SK-N-SH (cell line): ENCODE measurements around the gene KIF12.

Experiments used
- CHD2 ChIP-seq: fragments of 150-350 bp; IDR thresholded peaks from 2 replicates; pipeline ENCODE4 v1.6.1; 2018; ENCODE audit warnings: low read length; ENCODE audit not compliant: partially characterized antibody
- CTCF ChIP-seq: fragments of 200-600 bp; sonication (generic); IDR thresholded peaks from 2 replicates; pipeline ENCODE4 v1.6.1; 2017; ENCODE audit warnings: antibody characterized with exemption, mild to moderate bottlenecking, moderate library complexity
- ELF1 ChIP-seq: IDR thresholded peaks from 2 replicates; pipeline ENCODE4 v1.4.0; 2012
- EP300 ChIP-seq, 2 experiments: IDR thresholded peaks; 2 replicates each; pipeline versions ENCODE4 v1.4.0 to v1.6.1; 2012; ENCODE audit warnings: borderline replicate concordance in 1 of 2, low read depth in 1 of 2, low read length in 1 of 2
- FOSL2 ChIP-seq: IDR thresholded peaks from 2 replicates; pipeline ENCODE4 v1.4.0; 2012; ENCODE audit warnings: low read depth, mild to moderate bottlenecking, moderate library complexity, borderline replicate concordance
- MXI1 ChIP-seq: IDR thresholded peaks from 2 replicates; pipeline ENCODE4 v1.6.1; 2012; ENCODE audit warnings: mild to moderate bottlenecking, low read depth, low read length, improper control_type of control experiment
- PBX3 ChIP-seq: IDR thresholded peaks from 2 replicates; pipeline ENCODE4; 2012
- POLR2AphosphoS5 ChIP-seq: IDR thresholded peaks from 2 replicates; pipeline ENCODE4 v1.6.1; 2012; ENCODE audit warnings: low read depth, low read length
- RCOR1 ChIP-seq: fragments of 150-350 bp; IDR thresholded peaks from 2 replicates; pipeline ENCODE4 v1.6.1; 2017; ENCODE audit warnings: antibody characterized with exemption, low read length
- RFX5 ChIP-seq: IDR thresholded peaks from 2 replicates; pipeline ENCODE4 v1.6.1; 2012; ENCODE audit warnings: mild to moderate bottlenecking, improper control_type of control experiment, low read length

- TF ChIP-seq CTCF (no peak), RFX5 (no peak), EP300 (IDR thresholded peaks at IDR 0.05; ENCODE audit: borderline replicate concordance in 1 of 2, low read depth in 1 of 2, low read length in 1 of 2) (no peak), MXI1 (no peak), CHD2 (no peak), PBX3 (no peak), RCOR1 (no peak), ELF1 (no peak), POLR2AphosphoS5 (no peak), FOSL2 (no peak)
Measured at GRCh38 chr9:114119242-114120191, 20.4 kb upstream of the KIF12 start.
